GM12878 (cell line): ENCODE measurements around the gene THRA. TPM values are rescaled to one million over a fixed set of nuclear protein-coding genes. Genes with fewer than 3 reads are reported as not detected.

ENCODE experiments used
- ASH2L ChIP-seq: fragments of 300-600, 200-600 bp; sonication (generic); IDR thresholded peaks from 2 replicates; pipeline ENCODE4 v1.6.1; 2017; ENCODE audit warnings: low read depth, mild to moderate bottlenecking, borderline replicate concordance
- ATF7 ChIP-seq: fragments of 450-650 bp; IDR thresholded peaks from 2 replicates; pipeline ENCODE4 v1.6.1; 2016; ENCODE audit warnings: low read depth, mild to moderate bottlenecking
- CBFB ChIP-seq: IDR thresholded peaks from 2 replicates; pipeline ENCODE4 v1.6.1; 2016; ENCODE audit warnings: antibody characterized with exemption, low read depth
- CBX3 ChIP-seq: fragments of 200-600 bp; sonication (generic); IDR thresholded peaks from 2 replicates; pipeline ENCODE4 v1.6.1; 2016; ENCODE audit warnings: low read depth, borderline replicate concordance
- CHD4 ChIP-seq: fragments of 200-600 bp; sonication (generic); IDR thresholded peaks from 2 replicates; pipeline ENCODE4 v1.6.1; 2016; ENCODE audit warnings: mild to moderate bottlenecking
- CTCF ChIP-seq, 3 experiments: IDR thresholded peaks in 2 of 3; conservative IDR thresholded peaks in 1 of 3; 2 replicates each; pipeline ENCODE4 v1.5.1; 2011; ENCODE audit warnings: low read depth in 3 of 3, low read length in 3 of 3, mild to moderate bottlenecking in 3 of 3, control low read depth in 2 of 3, moderate library complexity in 2 of 3, inconsistent platforms in 1 of 3, mixed read lengths in 1 of 3; ENCODE audit not compliant: control insufficient read depth in 2 of 3, insufficient read depth in 1 of 3; ENCODE audit errors: extremely low read depth in 1 of 3
- GABPA ChIP-seq: IDR thresholded peaks from 2 replicates; pipeline ENCODE4 v1.6.1; 2014; ENCODE audit warnings: antibody characterized with exemption, low read depth, mild to moderate bottlenecking, inconsistent platforms
- HDAC2 ChIP-seq: fragments of 200-600 bp; sonication (generic); IDR thresholded peaks from 2 replicates; pipeline ENCODE4 v1.6.1; 2017
- KDM1A ChIP-seq: fragments of 200-600 bp; sonication (generic); IDR thresholded peaks from 2 replicates; pipeline ENCODE4 v1.6.1; 2016; ENCODE audit warnings: borderline replicate concordance
- MEF2A ChIP-seq: IDR thresholded peaks from 2 replicates; pipeline ENCODE4 v1.6.1; 2011; ENCODE audit warnings: low read depth, mild to moderate bottlenecking, low read length, moderate library complexity; ENCODE audit not compliant: insufficient read depth
- NFXL1 ChIP-seq: fragments of 450-650 bp; IDR thresholded peaks from 2 replicates; pipeline ENCODE4 v1.6.1; 2017; ENCODE audit warnings: antibody characterized with exemption, mild to moderate bottlenecking, borderline replicate concordance
- NFYA ChIP-seq: IDR thresholded peaks from 2 replicates; pipeline ENCODE4 v1.6.1; 2011; ENCODE audit warnings: low read depth, mild to moderate bottlenecking, low read length, improper control_type of control experiment, borderline replicate concordance
- NFYB ChIP-seq: IDR thresholded peaks from 2 replicates; pipeline ENCODE4 v1.6.1; 2011; ENCODE audit warnings: low read depth, mild to moderate bottlenecking, low read length, improper control_type of control experiment, moderate library complexity; ENCODE audit not compliant: insufficient read depth
- NR2F1 ChIP-seq: fragments of 450-650 bp; conservative IDR thresholded peaks from 2 replicates; pipeline ENCODE4 v1.6.1; 2017; ENCODE audit warnings: mild to moderate bottlenecking
- SIN3A ChIP-seq: IDR thresholded peaks from 2 replicates; pipeline ENCODE4 v1.6.1; 2012; ENCODE audit warnings: low read depth, low read length, improper control_type of control experiment
- SMARCA5 ChIP-seq: fragments of 450-650 bp; IDR thresholded peaks from 2 replicates; pipeline ENCODE4 v1.6.1; 2017; ENCODE audit warnings: mild to moderate bottlenecking
- TCF12 ChIP-seq: IDR thresholded peaks from 2 replicates; pipeline ENCODE4 v1.6.1; 2011; ENCODE audit warnings: low read depth, mild to moderate bottlenecking, low read length
- TCF7 ChIP-seq: IDR thresholded peaks from 2 replicates; pipeline ENCODE4 v1.6.1; 2014; ENCODE audit warnings: antibody characterized with exemption, borderline replicate concordance
- WRNIP1 ChIP-seq: IDR thresholded peaks from 2 replicates; pipeline ENCODE4 v1.6.1; 2011; ENCODE audit warnings: low read depth, low read length, improper control_type of control experiment, borderline replicate concordance
- YY1 ChIP-seq: IDR thresholded peaks from 2 replicates; pipeline ENCODE4 v1.6.1; 2011; ENCODE audit warnings: low read depth, mild to moderate bottlenecking, low read length
- ZSCAN29 ChIP-seq: fragments of 450-650 bp; IDR thresholded peaks from 2 replicates; pipeline ENCODE4 v1.6.1; 2017; ENCODE audit warnings: mild to moderate bottlenecking, moderate library complexity
- polyA plus RNA-seq, 11 experiments: library from polyadenylated mRNA; depleted of rRNA in 4 of 11; unstranded in 6 of 11; stranded (reverse) in 5 of 11; fragments of >200 nt; fragmentation: Nextera tagmentation in 4 of 11; fragmentation: Illumina TruSeq in 1 of 11; extraction: Ambion mirVana in 4 of 11; extraction: Trizol in 1 of 11; gene quantifications; 1 replicate in 1 of 11; 2 replicates in 10 of 11; pipeline versions ENCODE4 v1.2.1 to v1.2.3, GENCODE V29; 2011 to 2016; ENCODE audit warnings: inconsistent platforms in 2 of 11, missing spikeins in 2 of 11, low read depth in 1 of 11
- total RNA-seq, 4 experiments: library from RNA; depleted of rRNA in 3 of 4; stranded (reverse); fragments of >200 nt in 3 of 4; fragmentation: Illumina TruSeq in 1 of 4; extraction: Trizol in 1 of 4; gene quantifications; 2 replicates each; pipeline versions ENCODE4 v1.2.1 to v1.2.3, GENCODE V29; 2013 to 2021
- TF ChIP-seq, protein P1 (sequence below): fragments of 450-650 bp; IDR thresholded peaks from 2 replicates; pipeline ENCODE4 v1.6.1; 2018; ENCODE audit warnings: borderline replicate concordance, mild to moderate bottlenecking; ENCODE audit not compliant: partially characterized antibody
- TF ChIP-seq, protein P2 (sequence below): IDR thresholded peaks from 2 replicates; pipeline ENCODE4 v1.6.1; 2012; ENCODE audit warnings: low read depth, low read length, improper control_type of control experiment
- TF ChIP-seq, protein P3 (sequence below): IDR thresholded peaks from 2 replicates; pipeline ENCODE4 v1.6.1; 2011; ENCODE audit warnings: low read depth, mild to moderate bottlenecking, low read length, moderate library complexity, borderline replicate concordance; ENCODE audit errors: extremely low read depth
- TF ChIP-seq, protein P4 (sequence below): IDR thresholded peaks from 2 replicates; pipeline ENCODE4 v1.6.1; 2011; ENCODE audit warnings: low read depth, low read length, improper control_type of control experiment, borderline replicate concordance

THRA gene
- total and polyA plus RNA-seq, 10 of the 15 experiments (the other 5 are each of a cell fraction or from before 2014, with no cell fraction given) = 0.03 to 2.0 (median 0.64) TPM

GRCh38 chr17:40113110-40113906 lies 50.5 kb downstream of the THRA start (continued):
- TF ChIP-seq, protein P1, sequence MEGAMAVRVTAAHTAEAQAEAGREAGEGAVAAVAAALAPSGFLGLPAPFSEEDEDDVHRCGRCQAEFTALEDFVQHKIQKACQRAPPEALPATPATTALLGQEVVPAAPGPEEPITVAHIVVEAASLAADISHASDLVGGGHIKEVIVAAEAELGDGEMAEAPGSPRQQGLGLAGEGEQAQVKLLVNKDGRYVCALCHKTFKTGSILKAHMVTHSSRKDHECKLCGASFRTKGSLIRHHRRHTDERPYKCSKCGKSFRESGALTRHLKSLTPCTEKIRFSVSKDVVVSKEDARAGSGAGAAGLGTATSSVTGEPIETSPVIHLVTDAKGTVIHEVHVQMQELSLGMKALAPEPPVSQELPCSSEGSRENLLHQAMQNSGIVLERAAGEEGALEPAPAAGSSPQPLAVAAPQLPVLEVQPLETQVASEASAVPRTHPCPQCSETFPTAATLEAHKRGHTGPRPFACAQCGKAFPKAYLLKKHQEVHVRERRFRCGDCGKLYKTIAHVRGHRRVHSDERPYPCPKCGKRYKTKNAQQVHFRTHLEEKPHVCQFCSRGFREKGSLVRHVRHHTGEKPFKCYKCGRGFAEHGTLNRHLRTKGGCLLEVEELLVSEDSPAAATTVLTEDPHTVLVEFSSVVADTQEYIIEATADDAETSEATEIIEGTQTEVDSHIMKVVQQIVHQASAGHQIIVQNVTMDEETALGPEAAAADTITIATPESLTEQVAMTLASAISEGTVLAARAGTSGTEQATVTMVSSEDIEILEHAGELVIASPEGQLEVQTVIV = no peak
- no peak for TF ChIP-seq NR2F1
- no peak for TF ChIP-seq NFYB
- TF ChIP-seq, protein P2, sequence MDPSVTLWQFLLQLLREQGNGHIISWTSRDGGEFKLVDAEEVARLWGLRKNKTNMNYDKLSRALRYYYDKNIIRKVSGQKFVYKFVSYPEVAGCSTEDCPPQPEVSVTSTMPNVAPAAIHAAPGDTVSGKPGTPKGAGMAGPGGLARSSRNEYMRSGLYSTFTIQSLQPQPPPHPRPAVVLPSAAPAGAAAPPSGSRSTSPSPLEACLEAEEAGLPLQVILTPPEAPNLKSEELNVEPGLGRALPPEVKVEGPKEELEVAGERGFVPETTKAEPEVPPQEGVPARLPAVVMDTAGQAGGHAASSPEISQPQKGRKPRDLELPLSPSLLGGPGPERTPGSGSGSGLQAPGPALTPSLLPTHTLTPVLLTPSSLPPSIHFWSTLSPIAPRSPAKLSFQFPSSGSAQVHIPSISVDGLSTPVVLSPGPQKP = no peak
- TF ChIP-seq MEF2A = no peak
- TF ChIP-seq TCF7 = no peak
- no peak for TF ChIP-seq WRNIP1
- no peak for TF ChIP-seq NFXL1
- no peak for TF ChIP-seq ASH2L
- no peak for TF ChIP-seq HDAC2
- TF ChIP-seq GABPA = no peak
- TF ChIP-seq, protein P3, sequence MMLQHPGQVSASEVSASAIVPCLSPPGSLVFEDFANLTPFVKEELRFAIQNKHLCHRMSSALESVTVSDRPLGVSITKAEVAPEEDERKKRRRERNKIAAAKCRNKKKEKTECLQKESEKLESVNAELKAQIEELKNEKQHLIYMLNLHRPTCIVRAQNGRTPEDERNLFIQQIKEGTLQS = peak; percentile 87
- TF ChIP-seq ZSCAN29 = no peak
- TF ChIP-seq CTCF (IDR thresholded peaks at IDR 0.05 in 2 of 3, conservative IDR thresholded peaks at IDR 0.05 in 1 of 3; ENCODE audit: control insufficient read depth in 2 of 3, extremely low read depth in 1 of 3, insufficient read depth in 1 of 3, low read depth in 3 of 3, low read length in 3 of 3) = peak; percentile 84 to 98 (median 91); a peak in 4 of 6 replicates
- peak; percentile 50; the same call in 1 of the 2 replicates for TF ChIP-seq SMARCA5
- no peak for TF ChIP-seq CHD4
- peak; percentile 92; the same call in 1 of the 2 replicates for TF ChIP-seq SIN3A
- TF ChIP-seq TCF12 = peak; percentile 66; the same call in 1 of the 2 replicates
- no peak for TF ChIP-seq KDM1A
- peak; percentile 38; the same call in 1 of the 2 replicates for TF ChIP-seq ATF7
- TF ChIP-seq CBFB = no peak
- TF ChIP-seq NFYA = no peak
- TF ChIP-seq YY1 = peak; percentile 75; the same call in 1 of the 2 replicates
- TF ChIP-seq, protein P4, sequence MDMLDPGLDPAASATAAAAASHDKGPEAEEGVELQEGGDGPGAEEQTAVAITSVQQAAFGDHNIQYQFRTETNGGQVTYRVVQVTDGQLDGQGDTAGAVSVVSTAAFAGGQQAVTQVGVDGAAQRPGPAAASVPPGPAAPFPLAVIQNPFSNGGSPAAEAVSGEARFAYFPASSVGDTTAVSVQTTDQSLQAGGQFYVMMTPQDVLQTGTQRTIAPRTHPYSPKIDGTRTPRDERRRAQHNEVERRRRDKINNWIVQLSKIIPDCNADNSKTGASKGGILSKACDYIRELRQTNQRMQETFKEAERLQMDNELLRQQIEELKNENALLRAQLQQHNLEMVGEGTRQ = peak; percentile 93
- TF ChIP-seq CBX3 = no peak
